Measurements from ENCODE around the gene CACNA1C. TPM values are rescaled to one million over a fixed set of nuclear protein-coding genes. Genes with fewer than 3 reads are reported as not detected.
A peak's percentile ranks its signal among the peaks of the same experiment; 100 is the strongest.

CACNA1C gene
- total RNA-seq, 4 donors from 2014 or later: 2.0 to 4.2 (median 2.5) TPM

- Histone ChIP-seq H3K9me3 (no peaks in the 10 kb centered on the region), H3K27ac (peak overlapping the region in 1 of 3 donors; percentile 36), H3K4me3 (replicated peaks in 1 of 3) (no peak overlapping the region), H3K36me3 (no peaks in the 10 kb centered on the region), H3K27me3 (no peaks in the 10 kb centered on the region), H3K4me1 (peaks cover 2 to 11% of the 10 kb centered on the region in 2 donors)
- TF ChIP-seq CTCF (IDR thresholded peaks at IDR 0.05) (no peak), POLR2A (IDR thresholded peaks at IDR 0.05) (no peak)
- 76 to 84% methylated on average over 9 of the region's 9 CpGs for WGBS, 2 donors
- intact Hi-C loops (cut with DNase I): no loop called here
- peak; percentile 10 to 14 for DNase-seq
Measured at GRCh38 chr12:2179953-2180736, 127.4 kb downstream of the CACNA1C start.

- Histone ChIP-seq H3K4me1 (peaks cover 2 to 11% of the 10 kb centered on the region in 2 donors), H3K4me3 (replicated peaks in 1 of 3) (no peak overlapping the region), H3K36me3 (no peaks in the 10 kb centered on the region), H3K27ac (no peak overlapping the region), H3K27me3 (no peaks in the 10 kb centered on the region), H3K9me3 (no peaks in the 10 kb centered on the region)
- DNase-seq: no peak
- 88 to 91% methylated on average over 3 of the region's 3 CpGs for WGBS, 2 donors
- TF ChIP-seq CTCF (IDR thresholded peaks at IDR 0.05): no peak
- TF ChIP-seq POLR2A (IDR thresholded peaks at IDR 0.05): no peak
- intact Hi-C loops (cut with DNase I): no loop called here
Measured at GRCh38 chr12:2180737-2181082, 127.9 kb downstream of the CACNA1C start.

GRCh38 chr12:2183556-2184541 lies 131.1 kb downstream of the CACNA1C start:
- no peak overlapping the region for H3K4me3 ChIP-seq (replicated peaks in 1 of 3)
- H3K27me3 ChIP-seq: no peaks in the 10 kb centered on the region
- DNase-seq: peak; percentile 11 to 18
- TF ChIP-seq CTCF (IDR thresholded peaks at IDR 0.05) (no peak), POLR2A (IDR thresholded peaks at IDR 0.05) (no peak)
- intact Hi-C loops (cut with DNase I): no loop called here
- no peaks in the 10 kb centered on the region for H3K9me3 ChIP-seq
- 55 to 56% methylated on average over 23 of the region's 23 CpGs for WGBS, 2 donors
- peaks cover 2 to 11% of the 10 kb centered on the region in 2 donors for H3K4me1 ChIP-seq
- H3K36me3 ChIP-seq: no peaks in the 10 kb centered on the region
- no peak overlapping the region for H3K27ac ChIP-seq

- no peak overlapping the region for H3K27ac ChIP-seq
- H3K27me3 ChIP-seq: no peaks in the 10 kb centered on the region
- 95 to 97% methylated on average over 21 of the region's 21 CpGs for WGBS, 2 donors
- peaks cover 2% of the 10 kb centered on the region in 2 donors for H3K4me1 ChIP-seq
- H3K36me3 ChIP-seq: no peaks in the 10 kb centered on the region
- intact Hi-C loops (cut with DNase I): no loop called here
- DNase-seq: no peak
- TF ChIP-seq POLR2A (IDR thresholded peaks at IDR 0.05) (no peak), CTCF (IDR thresholded peaks at IDR 0.05) (no peak)
- no peaks in the 10 kb centered on the region for H3K9me3 ChIP-seq
- H3K4me3 ChIP-seq (replicated peaks in 1 of 3): no peak overlapping the region
Measured at GRCh38 chr12:2185751-2186341, 133.1 kb downstream of the CACNA1C start.
